Body of pancreas (tissue), 4 donors: ENCODE results near the gene GNAS-AS1.

Experiments used
- CTCF ChIP-seq, 7 experiments: fragments of 450-650 bp in 4 of 7; fragments of 200-600 bp in 3 of 7; sonication (generic) in 3 of 7; IDR thresholded peaks; one replicate each; pipeline ENCODE4 v1.5.1; 2016 to 2019; ENCODE audit warnings: antibody characterized with exemption in 7 of 7
- POLR2A ChIP-seq, 3 donors: fragments of 450-650 bp; IDR thresholded peaks; one replicate each; pipeline ENCODE4 v1.6.1; 2016; ENCODE audit warnings: antibody characterized with exemption in 3 of 3, mild to moderate bottlenecking in 2 of 3

GRCh38 chr20:58790454-58790853 lies 60.2 kb downstream of the GNAS-AS1 start:
- TF ChIP-seq CTCF (IDR thresholded peaks at IDR 0.05) (no peak), POLR2A (IDR thresholded peaks at IDR 0.05) (no peak)
